ENCODE results near the gene CDH13.

DNA sequence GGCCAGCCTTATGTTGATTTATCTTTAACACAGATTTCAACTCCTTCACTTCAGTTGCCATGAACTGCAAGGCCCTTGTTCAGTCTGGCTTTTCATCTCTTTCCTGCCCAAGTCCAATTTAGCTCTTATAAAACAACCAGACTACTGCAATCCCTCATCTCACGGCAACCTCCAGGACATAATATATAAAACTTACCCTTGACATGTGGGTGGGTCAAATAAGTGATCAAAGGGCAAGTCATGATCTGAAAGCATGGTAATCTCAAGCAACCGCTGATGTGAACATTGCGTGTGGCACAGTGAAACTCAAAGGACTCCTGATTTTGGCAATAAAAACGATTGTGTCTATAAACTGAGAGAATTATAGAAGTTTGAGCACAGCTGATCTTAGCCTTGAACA, 364.6 kb downstream of the CDH13 start:
- TF ChIP-seq POLR2AphosphoS5 (IDR thresholded peaks at IDR 0.05) (no peak), POLR2A (IDR thresholded peaks at IDR 0.05; ENCODE audit: low read depth) (no peak)
- TF ChIP-seq, protein P1, sequence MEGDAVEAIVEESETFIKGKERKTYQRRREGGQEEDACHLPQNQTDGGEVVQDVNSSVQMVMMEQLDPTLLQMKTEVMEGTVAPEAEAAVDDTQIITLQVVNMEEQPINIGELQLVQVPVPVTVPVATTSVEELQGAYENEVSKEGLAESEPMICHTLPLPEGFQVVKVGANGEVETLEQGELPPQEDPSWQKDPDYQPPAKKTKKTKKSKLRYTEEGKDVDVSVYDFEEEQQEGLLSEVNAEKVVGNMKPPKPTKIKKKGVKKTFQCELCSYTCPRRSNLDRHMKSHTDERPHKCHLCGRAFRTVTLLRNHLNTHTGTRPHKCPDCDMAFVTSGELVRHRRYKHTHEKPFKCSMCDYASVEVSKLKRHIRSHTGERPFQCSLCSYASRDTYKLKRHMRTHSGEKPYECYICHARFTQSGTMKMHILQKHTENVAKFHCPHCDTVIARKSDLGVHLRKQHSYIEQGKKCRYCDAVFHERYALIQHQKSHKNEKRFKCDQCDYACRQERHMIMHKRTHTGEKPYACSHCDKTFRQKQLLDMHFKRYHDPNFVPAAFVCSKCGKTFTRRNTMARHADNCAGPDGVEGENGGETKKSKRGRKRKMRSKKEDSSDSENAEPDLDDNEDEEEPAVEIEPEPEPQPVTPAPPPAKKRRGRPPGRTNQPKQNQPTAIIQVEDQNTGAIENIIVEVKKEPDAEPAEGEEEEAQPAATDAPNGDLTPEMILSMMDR (IDR thresholded peaks at IDR 0.05): no peak

All from esophagus muscularis mucosa (tissue), 3 donors.